ENCODE results near the gene AKT1S1.
A peak's percentile ranks its signal among the peaks of the same experiment; 100 is the strongest.

AKT1S1 gene

DNA sequence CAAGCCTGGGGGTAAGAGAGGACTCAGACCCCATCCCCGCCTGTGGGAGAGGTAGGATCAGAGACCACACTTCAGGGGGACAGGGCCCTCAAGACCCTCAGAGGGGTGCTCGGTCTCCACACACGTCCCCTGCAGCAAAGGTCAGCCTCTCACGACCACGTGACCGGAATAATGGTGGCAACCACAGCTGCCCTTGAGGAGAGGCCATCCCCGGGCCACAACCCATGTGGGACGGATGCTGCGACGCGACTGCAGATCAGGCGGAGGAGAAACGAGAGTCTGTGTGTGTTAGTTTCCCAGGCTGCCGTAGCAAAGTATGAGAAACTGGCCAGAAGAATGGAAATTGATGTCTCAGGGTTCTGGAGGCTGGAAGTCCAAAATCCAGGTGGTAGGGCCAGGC lies 50.1 kb downstream of the AKT1S1 start:
- H3K36me3 ChIP-seq (ENCODE audit: control insufficient read depth in 2 of 2, insufficient read depth in 1 of 2, low read length in 2 of 2) = peaks cover 21 to 74% of the 10 kb centered on the region in 2 experiments; a peak in 2 of 3 replicates
- CTCF ChIA-PET = no interaction called here
- POLR2A ChIA-PET = interaction anchor here (1.5 kb wide), 1 partner anchor 8 kb away, joined by 6 read pairs; no protein-coding TSS in a partner anchor

GRCh38 chr19:49824662-49825061 lies 52.5 kb downstream of the AKT1S1 start:
- TF ChIP-seq ZNF677 (tag by site-specific recombination; IDR thresholded peaks at IDR 0.05) = no peak
- peak; percentile 72 for TF ChIP-seq ZNF585B (tag by site-specific recombination; IDR thresholded peaks at IDR 0.05)
- no peak for TF ChIP-seq ZNF24 (tag by site-specific recombination; IDR thresholded peaks at IDR 0.05)
- ChIA-PET CTCF (interaction anchor here (0.7 kb wide), 1 partner anchor 54 kb away, joined by 3 read pairs; no protein-coding TSS in a partner anchor), POLR2A (interaction anchor here (0.7 to 1.2 kb wide), 2 partner anchors 8 to 12 kb away, joined by 5 to 8 read pairs; partner anchors contain the start of gene FUZ)
- Histone ChIP-seq H3K4me1 (ENCODE audit: control insufficient read depth, insufficient read depth, low read length) (peaks cover 11% of the 10 kb centered on the region), H3K4me3 (ENCODE audit: low read depth, low read length) (no peak overlapping the region), H3K36me3 (ENCODE audit: control insufficient read depth in 2 of 2, insufficient read depth in 1 of 2, low read length in 2 of 2) (peaks cover 32 to 60% of the 10 kb centered on the region in 2 experiments), H3K9me3 (ENCODE audit: control insufficient read depth, insufficient read depth, low read depth, low read length) (no peaks in the 10 kb centered on the region), H3K27ac (ENCODE audit: extremely low read depth, low read depth, low read length) (no peak overlapping the region)

More for the DNA sequence above, 50.1 kb downstream of the AKT1S1 start:
- no peak for TF ChIP-seq ZNF223 (tag by site-specific recombination; IDR thresholded peaks at IDR 0.05)
- TF ChIP-seq ZNF501 (tag by site-specific recombination; IDR thresholded peaks at IDR 0.05) = no peak
- Histone ChIP-seq H3K4me1 (ENCODE audit: control insufficient read depth, insufficient read depth, low read length) (no peaks in the 10 kb centered on the region; the same call in 1 of the 2 replicates), H3K4me3 (ENCODE audit: low read depth, low read length) (no peak overlapping the region), H3K27ac (ENCODE audit: extremely low read depth, low read depth, low read length) (no peak overlapping the region), H3K9me3 (ENCODE audit: control insufficient read depth, insufficient read depth, low read depth, low read length) (no peaks in the 10 kb centered on the region)

DNA sequence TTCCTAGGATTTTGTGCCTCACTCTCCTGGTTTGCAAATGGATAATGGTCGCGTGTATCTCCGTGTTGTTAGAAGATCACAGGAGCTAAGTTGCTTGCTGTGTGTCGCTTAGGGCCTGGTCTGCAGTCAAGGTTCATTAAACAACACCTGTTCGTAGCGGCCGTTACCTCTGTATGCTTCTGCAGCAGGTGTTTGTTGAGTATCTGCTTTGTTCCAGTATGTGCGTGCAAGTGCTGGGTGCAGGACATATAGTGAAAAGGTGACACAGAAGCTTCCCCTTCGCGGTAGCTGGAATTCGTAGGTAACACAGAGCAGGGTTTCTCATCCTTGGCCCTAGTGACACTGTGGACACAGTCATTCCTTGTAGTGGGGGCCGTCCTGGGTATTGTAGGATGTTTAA lies 53.7 kb downstream of the AKT1S1 start:
- ChIA-PET POLR2A (no interaction called here), CTCF (interaction anchor here (0.6 kb wide), 2 partner anchors 25 to 40 kb away, joined by 3 to 4 read pairs; no protein-coding TSS in a partner anchor)
- H3K27ac ChIP-seq (ENCODE audit: extremely low read depth, low read depth, low read length) = no peak overlapping the region

DNA sequence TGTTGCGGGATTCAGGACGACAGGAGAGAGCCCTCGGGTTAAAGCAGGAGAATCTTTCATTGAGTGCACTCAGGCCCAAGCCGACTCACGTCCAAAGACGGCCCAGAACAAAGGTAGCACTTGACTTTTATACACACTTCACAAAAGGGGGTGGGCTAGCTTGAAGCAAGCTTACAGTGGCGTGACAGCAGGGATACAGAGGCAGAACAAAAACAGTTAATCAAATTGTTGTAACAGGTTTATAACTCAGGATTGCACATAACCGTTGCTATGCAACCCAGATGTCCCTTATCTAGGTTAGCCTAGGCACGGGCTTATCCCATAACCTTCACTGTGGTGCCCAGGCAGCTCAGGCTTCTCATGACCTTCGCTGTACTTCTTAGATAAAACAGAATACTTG lies 57.0 kb downstream of the AKT1S1 start:
- Histone ChIP-seq H3K4me3 (ENCODE audit: low read depth, low read length) (no peak overlapping the region), H3K36me3 (ENCODE audit: control insufficient read depth in 2 of 2, insufficient read depth in 1 of 2, low read length in 2 of 2) (peaks cover 26 to 30% of the 10 kb centered on the region in 2 experiments), H3K4me1 (ENCODE audit: control insufficient read depth, insufficient read depth, low read length) (peaks cover 17% of the 10 kb centered on the region), H3K27ac (ENCODE audit: extremely low read depth, low read depth, low read length) (peak overlapping the region; percentile 41), H3K9me3 (ENCODE audit: control insufficient read depth, insufficient read depth, low read depth, low read length) (no peaks in the 10 kb centered on the region)
- TF ChIP-seq OSR2 (tag by site-specific recombination; IDR thresholded peaks at IDR 0.05) = peak; percentile 72
- peak; percentile 65 for TF ChIP-seq IKZF3 (tag by site-specific recombination; IDR thresholded peaks at IDR 0.05)
- TF ChIP-seq HOXA7 (CRISPR knock-in tag; IDR thresholded peaks at IDR 0.05; ENCODE audit: borderline replicate concordance) = no peak
- TF ChIP-seq, protein P1, sequence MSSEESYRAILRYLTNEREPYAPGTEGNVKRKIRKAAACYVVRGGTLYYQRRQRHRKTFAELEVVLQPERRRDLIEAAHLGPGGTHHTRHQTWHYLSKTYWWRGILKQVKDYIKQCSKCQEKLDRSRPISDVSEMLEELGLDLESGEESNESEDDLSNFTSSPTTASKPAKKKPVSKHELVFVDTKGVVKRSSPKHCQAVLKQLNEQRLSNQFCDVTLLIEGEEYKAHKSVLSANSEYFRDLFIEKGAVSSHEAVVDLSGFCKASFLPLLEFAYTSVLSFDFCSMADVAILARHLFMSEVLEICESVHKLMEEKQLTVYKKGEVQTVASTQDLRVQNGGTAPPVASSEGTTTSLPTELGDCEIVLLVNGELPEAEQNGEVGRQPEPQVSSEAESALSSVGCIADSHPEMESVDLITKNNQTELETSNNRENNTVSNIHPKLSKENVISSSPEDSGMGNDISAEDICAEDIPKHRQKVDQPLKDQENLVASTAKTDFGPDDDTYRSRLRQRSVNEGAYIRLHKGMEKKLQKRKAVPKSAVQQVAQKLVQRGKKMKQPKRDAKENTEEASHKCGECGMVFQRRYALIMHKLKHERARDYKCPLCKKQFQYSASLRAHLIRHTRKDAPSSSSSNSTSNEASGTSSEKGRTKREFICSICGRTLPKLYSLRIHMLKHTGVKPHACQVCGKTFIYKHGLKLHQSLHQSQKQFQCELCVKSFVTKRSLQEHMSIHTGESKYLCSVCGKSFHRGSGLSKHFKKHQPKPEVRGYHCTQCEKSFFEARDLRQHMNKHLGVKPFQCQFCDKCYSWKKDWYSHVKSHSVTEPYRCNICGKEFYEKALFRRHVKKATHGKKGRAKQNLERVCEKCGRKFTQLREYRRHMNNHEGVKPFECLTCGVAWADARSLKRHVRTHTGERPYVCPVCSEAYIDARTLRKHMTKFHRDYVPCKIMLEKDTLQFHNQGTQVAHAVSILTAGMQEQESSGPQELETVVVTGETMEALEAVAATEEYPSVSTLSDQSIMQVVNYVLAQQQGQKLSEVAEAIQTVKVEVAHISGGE (tag by site-specific recombination; conservative IDR thresholded peaks at IDR 0.05; ENCODE audit: low read depth) = peak; percentile 78
- TF ChIP-seq ZSCAN30 (tag by site-specific recombination; IDR thresholded peaks at IDR 0.05) = peak; percentile 70; the same call in 1 of the 2 replicates
- TF ChIP-seq ZNF596 (tag by site-specific recombination; IDR thresholded peaks at IDR 0.05) = 0 out of 2 replicates have a peak, but pooled peaks have one; percentile 16
- TF ChIP-seq ZXDB (tag by site-specific recombination; IDR thresholded peaks at IDR 0.05) = 0 out of 2 replicates have a peak, but pooled peaks have one; percentile 21
- no peak for TF ChIP-seq ZSCAN23 (tag by site-specific recombination; IDR thresholded peaks at IDR 0.05)
- TF ChIP-seq SP2 (tag by site-specific recombination; IDR thresholded peaks at IDR 0.05) = 0 out of 2 replicates have a peak, but pooled peaks have one; percentile 6
- TF ChIP-seq ZNF561 (tag by site-specific recombination; IDR thresholded peaks at IDR 0.05; ENCODE audit: borderline replicate concordance) = peak; percentile 61; the same call in 1 of the 2 replicates
- peak; percentile 44; the same call in 1 of the 2 replicates for TF ChIP-seq SCRT2 (tag by site-specific recombination; IDR thresholded peaks at IDR 0.05)
- 0 out of 2 replicates have a peak, but pooled peaks have one; percentile 43 for TF ChIP-seq ZBTB8A (tag by site-specific recombination; IDR thresholded peaks at IDR 0.05)
- 0 out of 2 replicates have a peak, but pooled peaks have one; percentile 30 for TF ChIP-seq ZNF600 (tag by site-specific recombination; IDR thresholded peaks at IDR 0.05)
- TF ChIP-seq ZNF473 (tag by site-specific recombination; IDR thresholded peaks at IDR 0.05) = no peak
- POLR2A ChIA-PET = interaction anchor here (1.3 kb wide), 1 partner anchor 53 kb away, joined by 3 read pairs; the partner anchor contains the start of gene AP2A1
- CTCF ChIA-PET = interaction anchor here (0.6 kb wide), 1 partner anchor 28 kb away, joined by 3 read pairs; no protein-coding TSS in a partner anchor

More for the DNA sequence above, 53.7 kb downstream of the AKT1S1 start:
- H3K4me1 ChIP-seq (ENCODE audit: control insufficient read depth, insufficient read depth, low read length) = peaks cover 15% of the 10 kb centered on the region
- no peaks in the 10 kb centered on the region for H3K9me3 ChIP-seq (ENCODE audit: control insufficient read depth, insufficient read depth, low read depth, low read length)
- peaks cover 29 to 50% of the 10 kb centered on the region in 2 experiments for H3K36me3 ChIP-seq (ENCODE audit: control insufficient read depth in 2 of 2, insufficient read depth in 1 of 2, low read length in 2 of 2)
- no peak overlapping the region for H3K4me3 ChIP-seq (ENCODE audit: low read depth, low read length)
- TF ChIP-seq SP7 (tag by site-specific recombination; IDR thresholded peaks at IDR 0.05) = no peak
- no peak for TF ChIP-seq ZNF302 (tag by site-specific recombination; IDR thresholded peaks at IDR 0.05; ENCODE audit: low read depth)
